Endothelial cell (in vitro differentiated cells): Measurements from ENCODE around the gene CRHBP. TPM values are rescaled to one million over a fixed set of nuclear protein-coding genes. Genes with fewer than 3 reads are reported as not detected.
"Not testable (repeated sequence)": the region's sequence is repeated elsewhere in the genome, so short reads cannot be mapped to it uniquely, and the experiment has no call there.

Experiments used
- DNase-seq: peaks from one replicate; pipeline ENCODE4 v3.0.0; 2021; ENCODE audit warnings: low spot score
- H3K27ac Mint-ChIP-seq: one replicate; pipeline ENCODE4 v1.8.0; 2021; ENCODE audit warnings: mixed read lengths, inconsistent platforms; ENCODE audit not compliant: unreplicated experiment
- H3K27me3 Mint-ChIP-seq: one replicate; pipeline ENCODE4 v1.8.0; 2021; ENCODE audit warnings: mild to moderate bottlenecking, moderate library complexity, mixed read lengths, inconsistent platforms; ENCODE audit not compliant: unreplicated experiment
- H3K36me3 Mint-ChIP-seq: one replicate; pipeline ENCODE4 v1.8.0; 2021; ENCODE audit warnings: mild to moderate bottlenecking, low read depth, mixed read lengths, inconsistent platforms; ENCODE audit not compliant: unreplicated experiment
- H3K4me1 Mint-ChIP-seq: one replicate; pipeline ENCODE4 v1.8.0; 2021; ENCODE audit warnings: mild to moderate bottlenecking, mixed read lengths, inconsistent platforms; ENCODE audit not compliant: unreplicated experiment
- H3K4me3 Mint-ChIP-seq: one replicate; pipeline ENCODE4 v1.8.0; 2021; ENCODE audit warnings: mild to moderate bottlenecking, mixed read lengths, inconsistent platforms; ENCODE audit not compliant: unreplicated experiment
- H3K9me3 Mint-ChIP-seq: one replicate; pipeline ENCODE4 v1.8.0; 2021; ENCODE audit warnings: mixed read lengths, inconsistent platforms; ENCODE audit not compliant: unreplicated experiment
- CTCF ChIP-seq: fragments of 200-600 bp; sonication (generic); IDR thresholded peaks from one replicate; pipeline ENCODE4 v1.5.0; 2021; ENCODE audit warnings: antibody characterized with exemption; ENCODE audit not compliant: unreplicated experiment
- total RNA-seq: library from RNA; stranded (reverse); fragmentation: NEBNext Ultra II Directional; extraction: Animal tissue kit (Norgen Biotek cat#: 25700); gene quantifications from one replicate; pipeline ENCODE4 v1.2.1, GENCODE V29; 2021; ENCODE audit not compliant: unreplicated experiment

CRHBP gene
- total RNA-seq, 1 donor from 2014 or later: 108 TPM

DNA sequence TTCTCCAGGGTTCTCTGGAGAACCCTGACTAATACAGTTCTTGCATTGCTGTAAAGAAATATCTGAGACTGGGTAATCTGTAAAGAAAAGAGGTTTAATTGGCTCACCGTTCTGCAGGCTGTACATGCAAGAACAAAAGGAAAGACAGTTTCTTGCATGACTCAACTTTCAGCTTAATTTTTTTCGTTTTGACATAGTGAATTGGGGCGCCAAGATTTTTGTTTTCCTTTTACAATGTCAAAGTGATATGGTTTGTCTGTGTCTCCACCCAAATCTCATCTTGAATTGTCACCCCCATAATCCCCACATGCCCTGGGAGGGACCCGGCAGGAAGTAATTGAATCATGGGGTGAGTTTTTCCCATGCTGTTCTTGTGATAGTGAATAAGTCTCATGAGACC, 11.8 kb upstream of the CRHBP start:
- H3K27me3 Mint-ChIP-seq: peaks cover 6% of the 10 kb centered on the region
- TF ChIP-seq CTCF: no peak
- no peak for DNase-seq
- no peak overlapping the region for H3K4me3 Mint-ChIP-seq
- H3K9me3 Mint-ChIP-seq: no peaks in the 10 kb centered on the region
- H3K27ac Mint-ChIP-seq: no peak overlapping the region
- no peaks in the 10 kb centered on the region for H3K36me3 Mint-ChIP-seq
- H3K4me1 Mint-ChIP-seq: peaks cover 24% of the 10 kb centered on the region

DNA sequence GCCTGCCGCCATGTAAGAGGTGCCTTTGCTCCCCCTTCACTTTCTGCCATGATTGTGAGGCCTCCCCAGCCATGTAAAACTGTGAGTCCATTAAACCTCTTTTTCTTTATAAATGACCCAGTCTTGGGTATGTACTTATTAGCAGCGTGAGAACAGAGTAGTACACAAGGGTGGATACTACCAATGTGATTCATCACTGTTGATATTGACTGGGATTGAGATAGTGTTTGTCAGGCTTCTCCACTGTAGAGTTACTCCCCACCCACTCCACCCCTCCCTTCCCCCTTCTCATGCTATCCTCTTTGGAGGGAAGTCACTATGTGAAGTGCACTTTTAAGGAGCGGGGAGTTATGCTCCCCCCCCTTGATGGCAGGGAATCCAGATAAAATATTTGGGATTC, 11.4 kb upstream of the CRHBP start:
- Mint-ChIP-seq H3K27me3 (peaks cover 6% of the 10 kb centered on the region), H3K4me3 (no peak overlapping the region)
- TF ChIP-seq CTCF: no peak

DNA sequence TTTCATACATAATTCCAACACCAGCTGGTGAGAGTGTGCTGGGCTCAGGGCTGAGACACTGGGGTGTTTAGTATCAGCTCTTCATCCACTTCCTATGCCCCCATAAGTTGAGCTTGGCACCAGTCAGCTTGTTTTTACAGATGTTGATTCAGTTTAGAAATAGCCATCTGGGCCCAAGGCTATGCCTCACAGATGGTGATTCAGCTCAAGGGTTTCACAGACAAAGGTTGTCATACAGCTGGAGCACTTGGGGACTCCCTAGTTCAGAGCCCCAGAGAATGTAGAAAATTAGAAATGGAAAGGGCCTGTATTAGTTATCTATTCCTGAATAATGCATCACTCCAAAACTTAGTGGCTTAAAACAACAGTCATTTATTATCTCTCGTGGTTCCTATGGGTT, 10.3 kb upstream of the CRHBP start:
- no peak overlapping the region for H3K27ac Mint-ChIP-seq
- no peak for TF ChIP-seq CTCF
- no peak for DNase-seq

More for the DNA sequence above, 11.4 kb upstream of the CRHBP start:
- no peak for DNase-seq
- peaks cover 28% of the 10 kb centered on the region for H3K4me1 Mint-ChIP-seq
- H3K36me3 Mint-ChIP-seq: no peaks in the 10 kb centered on the region
- H3K9me3 Mint-ChIP-seq: no peaks in the 10 kb centered on the region
- H3K27ac Mint-ChIP-seq: no peak overlapping the region

DNA sequence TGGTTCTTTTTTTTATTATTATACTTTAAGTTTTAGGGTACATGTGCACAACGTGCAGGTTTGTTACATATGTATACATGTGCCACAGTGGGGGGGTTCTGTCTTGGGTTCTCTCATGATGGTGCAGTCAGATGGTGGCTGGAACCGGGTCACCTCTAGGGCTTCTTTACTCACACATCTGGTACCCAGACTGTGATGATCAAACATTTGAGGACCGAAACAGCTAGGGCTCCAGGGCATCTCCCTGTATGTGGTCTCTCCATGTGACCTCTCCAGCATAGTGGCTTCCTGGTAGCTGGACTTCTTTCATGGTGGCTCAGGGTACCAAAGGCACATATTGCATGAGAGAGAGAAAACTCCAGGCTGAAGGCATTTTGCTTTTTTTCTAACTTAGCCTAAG, 9.8 kb upstream of the CRHBP start:
- TF ChIP-seq CTCF: no peak
- H3K27me3 Mint-ChIP-seq: peaks cover 6% of the 10 kb centered on the region

More for the DNA sequence above, 10.3 kb upstream of the CRHBP start:
- Mint-ChIP-seq H3K27me3 (peaks cover 6% of the 10 kb centered on the region), H3K36me3 (no peaks in the 10 kb centered on the region), H3K9me3 (no peaks in the 10 kb centered on the region), H3K4me1 (peaks cover 37% of the 10 kb centered on the region), H3K4me3 (no peak overlapping the region)

DNA sequence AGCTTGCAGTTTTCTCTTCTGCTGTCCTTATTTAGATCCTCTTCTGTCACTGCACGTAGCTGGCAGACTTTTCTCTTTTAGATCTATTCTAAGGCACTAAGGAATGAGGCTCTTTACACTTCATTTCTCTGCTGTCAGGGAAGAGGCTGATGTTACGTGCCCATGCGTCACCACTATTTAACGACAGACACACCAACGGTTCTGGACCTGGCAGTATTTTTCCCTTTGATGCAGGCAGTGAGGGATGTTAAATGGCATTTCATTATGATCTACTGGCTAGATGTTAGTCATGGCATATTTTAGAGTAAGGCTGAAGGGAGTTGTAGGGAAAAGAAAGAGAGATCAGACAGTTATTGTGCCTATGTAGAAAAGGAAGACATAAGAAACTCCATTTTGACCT, 8.2 kb upstream of the CRHBP start:
- H3K36me3 Mint-ChIP-seq: no peaks in the 10 kb centered on the region

More for the DNA sequence above, 9.8 kb upstream of the CRHBP start:
- no peak for DNase-seq
- Mint-ChIP-seq H3K4me1 (peaks cover 37% of the 10 kb centered on the region), H3K27ac (no peak overlapping the region), H3K36me3 (no peaks in the 10 kb centered on the region), H3K9me3 (no peaks in the 10 kb centered on the region), H3K4me3 (no peak overlapping the region)

DNA sequence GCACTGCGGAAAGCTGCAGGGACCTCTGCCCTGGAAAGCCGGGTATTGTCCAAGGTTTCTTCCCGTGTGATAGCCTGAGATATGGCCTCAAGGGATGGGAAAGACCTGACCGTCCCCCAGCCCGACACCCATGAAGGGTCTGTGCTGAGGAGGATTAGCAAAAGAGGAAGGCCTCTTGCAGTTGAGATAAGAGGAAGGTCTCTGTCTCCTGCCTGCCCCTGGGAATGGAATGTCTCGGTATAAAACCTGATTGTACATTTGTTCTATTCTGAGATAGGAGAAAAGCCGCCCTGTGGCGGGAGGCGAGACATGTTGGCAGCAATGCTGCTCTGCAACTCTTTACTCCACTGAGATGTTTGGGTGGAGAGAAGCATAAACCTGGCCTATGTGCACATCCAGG, 7.6 kb upstream of the CRHBP start:
- not testable (repeated sequence) for DNase-seq
- H3K27ac Mint-ChIP-seq: peak overlapping the region; percentile 38

More for the DNA sequence above, 8.2 kb upstream of the CRHBP start:
- DNase-seq: no peak
- H3K27me3 Mint-ChIP-seq: peaks cover 6% of the 10 kb centered on the region
- no peaks in the 10 kb centered on the region for H3K9me3 Mint-ChIP-seq
- no peak for TF ChIP-seq CTCF
- peak overlapping the region; percentile 49 for H3K27ac Mint-ChIP-seq
- no peak overlapping the region for H3K4me3 Mint-ChIP-seq
- H3K4me1 Mint-ChIP-seq: peaks cover 37% of the 10 kb centered on the region

More for the DNA sequence above, 7.6 kb upstream of the CRHBP start:
- peaks cover 37% of the 10 kb centered on the region for H3K4me1 Mint-ChIP-seq
- not testable (repeated sequence) for H3K4me3 Mint-ChIP-seq, H3K36me3 Mint-ChIP-seq, H3K9me3 Mint-ChIP-seq, H3K27me3 Mint-ChIP-seq
